ENCODE data around the gene ACVR2A. TPM values are rescaled to one million over a fixed set of nuclear protein-coding genes. Genes with fewer than 3 reads are reported as not detected.

The ACVR2A gene
- polyA plus RNA-seq, 1 donor from 2014 or later: 139 TPM

DNA sequence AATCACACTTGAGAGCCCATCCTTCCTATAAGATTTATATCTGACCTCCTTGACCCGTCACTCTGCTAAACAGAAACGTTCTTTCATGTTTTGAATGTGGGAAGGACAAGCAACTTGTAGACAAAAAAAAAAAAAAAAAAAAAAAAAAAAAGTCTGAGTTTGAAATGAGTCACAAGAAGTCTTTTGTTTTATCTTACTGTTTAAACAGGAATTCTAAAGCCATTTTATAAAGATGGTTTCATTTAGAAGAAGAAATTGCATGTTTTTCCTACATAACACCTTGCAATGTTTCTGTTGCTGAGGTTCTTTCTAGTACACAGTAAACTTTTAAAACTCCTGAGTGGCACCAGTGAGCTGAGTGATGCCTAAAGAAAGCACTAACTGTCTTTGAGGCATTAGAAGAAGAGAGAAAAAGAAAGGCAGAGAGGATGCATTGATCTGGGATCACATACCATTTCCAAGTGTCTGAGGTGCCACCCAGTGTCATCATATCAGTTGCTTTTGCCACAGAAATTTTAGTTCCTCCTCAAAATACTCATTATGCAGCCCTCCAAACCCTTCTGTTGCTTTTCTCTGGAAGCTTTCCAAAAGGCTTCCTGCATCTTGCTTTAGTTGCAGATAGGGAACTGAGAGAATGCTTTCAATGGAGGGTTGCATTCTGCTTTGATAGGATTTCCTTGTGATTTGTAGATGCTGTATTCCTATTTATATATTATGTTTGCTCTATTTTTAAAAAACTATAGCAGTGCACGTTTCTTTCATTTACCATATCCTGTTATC, 69.1 kb downstream of the ACVR2A start:
- Histone ChIP-seq H3K9ac (ENCODE audit: low read length) (no peak overlapping the region), H2AFZ (ENCODE audit: low read depth, low read length) (no peak overlapping the region), H3K79me2 (replicated peaks; ENCODE audit: insufficient read depth, low read length) (peaks cover 18% of the 10 kb centered on the region), H3K4me3 (ENCODE audit: low read length) (no peak overlapping the region), H3F3A (ENCODE audit: insufficient read depth, low read length, poor library complexity, severe bottlenecking) (no peaks in the 10 kb centered on the region), H3K36me3 (ENCODE audit: insufficient read depth, low read length) (no peaks in the 10 kb centered on the region), H3K9me2 (ENCODE audit: insufficient read depth, low read length) (no peaks in the 10 kb centered on the region), H3K27me3 (ENCODE audit: insufficient read depth, low read depth, low read length) (no peaks in the 10 kb centered on the region), H3K27ac (ENCODE audit: low read length) (no peak overlapping the region), H3K9me3 (ENCODE audit: low read length) (no peaks in the 10 kb centered on the region), H3K4me2 (ENCODE audit: low read length) (no peak overlapping the region), H4K20me1 (ENCODE audit: insufficient read depth) (no peaks in the 10 kb centered on the region)
- TF ChIP-seq RAD21 (conservative IDR thresholded peaks at IDR 0.05): no peak
- TF ChIP-seq, protein P1, sequence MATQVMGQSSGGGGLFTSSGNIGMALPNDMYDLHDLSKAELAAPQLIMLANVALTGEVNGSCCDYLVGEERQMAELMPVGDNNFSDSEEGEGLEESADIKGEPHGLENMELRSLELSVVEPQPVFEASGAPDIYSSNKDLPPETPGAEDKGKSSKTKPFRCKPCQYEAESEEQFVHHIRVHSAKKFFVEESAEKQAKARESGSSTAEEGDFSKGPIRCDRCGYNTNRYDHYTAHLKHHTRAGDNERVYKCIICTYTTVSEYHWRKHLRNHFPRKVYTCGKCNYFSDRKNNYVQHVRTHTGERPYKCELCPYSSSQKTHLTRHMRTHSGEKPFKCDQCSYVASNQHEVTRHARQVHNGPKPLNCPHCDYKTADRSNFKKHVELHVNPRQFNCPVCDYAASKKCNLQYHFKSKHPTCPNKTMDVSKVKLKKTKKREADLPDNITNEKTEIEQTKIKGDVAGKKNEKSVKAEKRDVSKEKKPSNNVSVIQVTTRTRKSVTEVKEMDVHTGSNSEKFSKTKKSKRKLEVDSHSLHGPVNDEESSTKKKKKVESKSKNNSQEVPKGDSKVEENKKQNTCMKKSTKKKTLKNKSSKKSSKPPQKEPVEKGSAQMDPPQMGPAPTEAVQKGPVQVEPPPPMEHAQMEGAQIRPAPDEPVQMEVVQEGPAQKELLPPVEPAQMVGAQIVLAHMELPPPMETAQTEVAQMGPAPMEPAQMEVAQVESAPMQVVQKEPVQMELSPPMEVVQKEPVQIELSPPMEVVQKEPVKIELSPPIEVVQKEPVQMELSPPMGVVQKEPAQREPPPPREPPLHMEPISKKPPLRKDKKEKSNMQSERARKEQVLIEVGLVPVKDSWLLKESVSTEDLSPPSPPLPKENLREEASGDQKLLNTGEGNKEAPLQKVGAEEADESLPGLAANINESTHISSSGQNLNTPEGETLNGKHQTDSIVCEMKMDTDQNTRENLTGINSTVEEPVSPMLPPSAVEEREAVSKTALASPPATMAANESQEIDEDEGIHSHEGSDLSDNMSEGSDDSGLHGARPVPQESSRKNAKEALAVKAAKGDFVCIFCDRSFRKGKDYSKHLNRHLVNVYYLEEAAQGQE (IDR thresholded peaks at IDR 0.05; ENCODE audit: borderline replicate concordance): no peak

DNA sequence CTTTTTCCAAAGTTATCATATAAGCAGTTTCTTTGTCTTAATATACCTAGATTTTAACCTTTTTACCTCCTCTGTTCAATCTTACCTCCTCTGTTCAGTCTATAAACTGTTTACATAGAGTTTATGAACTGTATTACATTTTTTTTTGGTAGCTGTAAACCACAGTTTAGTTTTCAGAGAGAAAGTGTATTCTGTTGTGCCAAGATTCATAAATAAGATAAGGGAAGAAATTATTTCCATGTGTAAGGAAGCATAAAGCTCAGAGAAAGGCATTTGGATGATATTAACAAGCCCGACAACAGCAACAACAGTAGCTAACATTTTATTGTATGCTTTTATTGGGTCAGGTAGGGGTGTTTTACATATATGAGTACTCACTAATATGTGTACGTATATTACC, 71.2 kb downstream of the ACVR2A start:
- H3K27me3 ChIP-seq (ENCODE audit: insufficient read depth, low read depth, low read length): no peaks in the 10 kb centered on the region
- H3K4me3 ChIP-seq (ENCODE audit: low read length): no peak overlapping the region
- H3K4me2 ChIP-seq (ENCODE audit: low read length): no peak overlapping the region
- H2AFZ ChIP-seq (ENCODE audit: low read depth, low read length): no peak overlapping the region
- H3K36me3 ChIP-seq (ENCODE audit: insufficient read depth, low read length): no peaks in the 10 kb centered on the region
- no peaks in the 10 kb centered on the region for H3K9me3 ChIP-seq (ENCODE audit: low read length)
- no peak overlapping the region for H3K9ac ChIP-seq (ENCODE audit: low read length)
- TF ChIP-seq MXI1 (conservative IDR thresholded peaks at IDR 0.05; ENCODE audit: poor library complexity, severe bottlenecking): no peak
- H3K9me2 ChIP-seq (ENCODE audit: insufficient read depth, low read length): no peaks in the 10 kb centered on the region
- no peak overlapping the region for H3K27ac ChIP-seq (ENCODE audit: low read length)
- peaks cover 17% of the 10 kb centered on the region for H3K79me2 ChIP-seq (replicated peaks; ENCODE audit: insufficient read depth, low read length)
- H3F3A ChIP-seq (ENCODE audit: insufficient read depth, low read length, poor library complexity, severe bottlenecking): no peaks in the 10 kb centered on the region
- H4K20me1 ChIP-seq (ENCODE audit: insufficient read depth): no peaks in the 10 kb centered on the region

DNA sequence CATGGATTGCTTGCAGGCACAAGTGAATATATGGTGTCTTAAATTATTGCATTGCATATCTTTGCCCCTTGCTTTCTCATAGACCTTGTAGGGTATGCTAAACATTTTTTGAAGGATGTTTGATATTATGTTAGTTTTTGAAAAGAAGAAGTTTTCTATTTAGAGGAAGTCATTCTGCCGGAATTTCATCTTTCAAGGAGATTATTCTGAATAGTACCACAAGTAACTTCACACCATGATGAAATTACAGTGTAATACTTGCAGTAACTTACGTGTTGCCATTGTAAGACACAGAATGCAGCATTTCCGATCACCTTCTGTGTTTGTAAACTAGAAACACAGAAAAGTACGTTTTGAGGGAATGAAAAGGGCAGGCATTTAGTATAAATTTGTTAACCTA, 71.9 kb downstream of the ACVR2A start:
- Histone ChIP-seq H3F3A (ENCODE audit: insufficient read depth, low read length, poor library complexity, severe bottlenecking) (no peaks in the 10 kb centered on the region), H3K9me3 (ENCODE audit: low read length) (no peaks in the 10 kb centered on the region), H2AFZ (ENCODE audit: low read depth, low read length) (no peak overlapping the region), H3K27ac (ENCODE audit: low read length) (no peak overlapping the region), H3K4me2 (ENCODE audit: low read length) (no peak overlapping the region), H3K27me3 (ENCODE audit: insufficient read depth, low read depth, low read length) (no peaks in the 10 kb centered on the region), H3K4me3 (ENCODE audit: low read length) (no peak overlapping the region), H3K9ac (ENCODE audit: low read length) (no peak overlapping the region), H4K20me1 (ENCODE audit: insufficient read depth) (no peaks in the 10 kb centered on the region), H3K79me2 (replicated peaks; ENCODE audit: insufficient read depth, low read length) (peaks cover 13% of the 10 kb centered on the region), H3K36me3 (ENCODE audit: insufficient read depth, low read length) (no peaks in the 10 kb centered on the region), H3K9me2 (ENCODE audit: insufficient read depth, low read length) (no peaks in the 10 kb centered on the region)
- no peak for TF ChIP-seq EP300 (conservative IDR thresholded peaks at IDR 0.05; ENCODE audit: poor library complexity, severe bottlenecking)

DNA sequence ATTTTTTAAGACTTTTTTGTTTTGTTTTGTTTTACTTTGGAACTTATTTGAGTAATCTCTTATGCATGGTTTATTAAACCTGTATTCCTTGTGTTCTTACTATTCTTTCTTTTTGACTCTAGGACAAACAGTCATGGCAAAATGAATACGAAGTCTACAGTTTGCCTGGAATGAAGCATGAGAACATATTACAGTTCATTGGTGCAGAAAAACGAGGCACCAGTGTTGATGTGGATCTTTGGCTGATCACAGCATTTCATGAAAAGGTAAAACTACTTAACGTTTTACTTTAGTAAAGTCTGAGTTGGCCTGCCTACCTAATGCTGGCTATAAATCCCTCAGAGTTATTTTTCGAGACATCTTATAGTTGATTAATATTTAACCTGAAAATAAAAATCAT, 72.3 kb downstream of the ACVR2A start:
- H3K4me2 ChIP-seq (ENCODE audit: low read length): no peak overlapping the region
- H3K9me3 ChIP-seq (ENCODE audit: low read length): no peaks in the 10 kb centered on the region
- no peaks in the 10 kb centered on the region for H3K9me2 ChIP-seq (ENCODE audit: insufficient read depth, low read length)
- no peaks in the 10 kb centered on the region for H4K20me1 ChIP-seq (ENCODE audit: insufficient read depth)
- H3K79me2 ChIP-seq (replicated peaks; ENCODE audit: insufficient read depth, low read length): peaks cover 8% of the 10 kb centered on the region
- no peaks in the 10 kb centered on the region for H3K27me3 ChIP-seq (ENCODE audit: insufficient read depth, low read depth, low read length)
- no peak overlapping the region for H3K27ac ChIP-seq (ENCODE audit: low read length)
- no peaks in the 10 kb centered on the region for H3F3A ChIP-seq (ENCODE audit: insufficient read depth, low read length, poor library complexity, severe bottlenecking)
- H3K36me3 ChIP-seq (ENCODE audit: insufficient read depth, low read length): no peaks in the 10 kb centered on the region
- no peak overlapping the region for H3K9ac ChIP-seq (ENCODE audit: low read length)
- no peak overlapping the region for H2AFZ ChIP-seq (ENCODE audit: low read depth, low read length)
- H3K4me3 ChIP-seq (ENCODE audit: low read length): no peak overlapping the region
- TF ChIP-seq RAD21 (conservative IDR thresholded peaks at IDR 0.05) (no peak), POLR2AphosphoS5 (IDR thresholded peaks at IDR 0.05) (no peak), MXI1 (conservative IDR thresholded peaks at IDR 0.05; ENCODE audit: poor library complexity, severe bottlenecking) (no peak), SMC3 (conservative IDR thresholded peaks at IDR 0.05; ENCODE audit: poor library complexity) (no peak), TAF1 (IDR thresholded peaks at IDR 0.05; ENCODE audit: low read depth) (no peak), EP300 (conservative IDR thresholded peaks at IDR 0.05; ENCODE audit: poor library complexity, severe bottlenecking) (no peak)
- TF ChIP-seq, protein P1 (IDR thresholded peaks at IDR 0.05; ENCODE audit: borderline replicate concordance): no peak
- TF ChIP-seq, protein P2, sequence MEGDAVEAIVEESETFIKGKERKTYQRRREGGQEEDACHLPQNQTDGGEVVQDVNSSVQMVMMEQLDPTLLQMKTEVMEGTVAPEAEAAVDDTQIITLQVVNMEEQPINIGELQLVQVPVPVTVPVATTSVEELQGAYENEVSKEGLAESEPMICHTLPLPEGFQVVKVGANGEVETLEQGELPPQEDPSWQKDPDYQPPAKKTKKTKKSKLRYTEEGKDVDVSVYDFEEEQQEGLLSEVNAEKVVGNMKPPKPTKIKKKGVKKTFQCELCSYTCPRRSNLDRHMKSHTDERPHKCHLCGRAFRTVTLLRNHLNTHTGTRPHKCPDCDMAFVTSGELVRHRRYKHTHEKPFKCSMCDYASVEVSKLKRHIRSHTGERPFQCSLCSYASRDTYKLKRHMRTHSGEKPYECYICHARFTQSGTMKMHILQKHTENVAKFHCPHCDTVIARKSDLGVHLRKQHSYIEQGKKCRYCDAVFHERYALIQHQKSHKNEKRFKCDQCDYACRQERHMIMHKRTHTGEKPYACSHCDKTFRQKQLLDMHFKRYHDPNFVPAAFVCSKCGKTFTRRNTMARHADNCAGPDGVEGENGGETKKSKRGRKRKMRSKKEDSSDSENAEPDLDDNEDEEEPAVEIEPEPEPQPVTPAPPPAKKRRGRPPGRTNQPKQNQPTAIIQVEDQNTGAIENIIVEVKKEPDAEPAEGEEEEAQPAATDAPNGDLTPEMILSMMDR (IDR thresholded peaks at IDR 0.05; ENCODE audit: poor library complexity, severe bottlenecking): no peak
